H1 (cell line): ENCODE measurements around the gene DENND6B. TPM values are rescaled to one million over a fixed set of nuclear protein-coding genes. Genes with fewer than 3 reads are reported as not detected.

Experiments
- CTCF ChIA-PET: fragments of 300-600 bp; sonication (Branson Sonifier 250); formaldehyde crosslinking; loops from one replicate; lab custom pipeline; 2021; ENCODE audit not compliant: partially characterized antibody; lab: Charles Lee
- POLR2A ChIA-PET: fragments of 300-600 bp; sonication (Branson Sonifier 250); formaldehyde crosslinking; loops from one replicate; lab custom pipeline; 2021; ENCODE audit warnings: inconsistent platforms; ENCODE audit not compliant: partially characterized antibody; lab: Charles Lee
- DNase-seq, 2 experiments: peaks; one replicate each; pipeline versions ENCODE4 v3.0.0 to v3.0.0-alpha.2; 2010 to 2022; ENCODE audit warnings: low spot score in 2 of 2, low read depth in 1 of 2, mixed read lengths in 1 of 2
- FAIRE-seq: peaks from 2 replicates; lab custom pipeline; 2011; peaks lifted over from hg19 to GRCh38; lab: Jason Lieb, UNC
- H2AFZ ChIP-seq: 2 replicates; pipeline ENCODE4 v1.8.1; 2012; ENCODE audit warnings: low read length, inconsistent platforms
- H2AK5ac ChIP-seq: 2 replicates; pipeline ENCODE4 v1.6.1; 2013; ENCODE audit warnings: low read depth, low read length
- H2BK120ac ChIP-seq: replicated peaks from 2 replicates; pipeline ENCODE3; 2013; ENCODE audit warnings: low read depth, low read length, inconsistent platforms
- H2BK12ac ChIP-seq: 2 replicates; pipeline ENCODE4 v1.6.1; 2013; ENCODE audit warnings: low read depth, low read length
- H2BK15ac ChIP-seq: 2 replicates; pipeline ENCODE4 v1.6.1; 2013; ENCODE audit warnings: low read length
- H2BK20ac ChIP-seq: 2 replicates; pipeline ENCODE4 v1.6.1; 2013; ENCODE audit warnings: low read length
- H2BK5ac ChIP-seq: 2 replicates; pipeline ENCODE4 v1.6.1; 2013; ENCODE audit warnings: low read depth, low read length
- H3K14ac ChIP-seq: 2 replicates; pipeline ENCODE4 v1.6.1; 2013; ENCODE audit warnings: inconsistent platforms; ENCODE audit not compliant: insufficient read length
- H3K18ac ChIP-seq: 2 replicates; pipeline ENCODE4 v1.6.1; 2013; ENCODE audit warnings: low read length; ENCODE audit errors: extremely low read depth
- H3K23ac ChIP-seq: 2 replicates; pipeline ENCODE4 v1.6.1; 2013; ENCODE audit warnings: inconsistent platforms; ENCODE audit not compliant: insufficient read length
- H3K23me2 ChIP-seq: 2 replicates; pipeline ENCODE4 v1.6.1; 2013; ENCODE audit warnings: low read depth, low read length
- H3K27ac ChIP-seq: 2 replicates; pipeline ENCODE4 v1.6.1; 2011; ENCODE audit warnings: low read depth, low read length, inconsistent platforms
- H3K27me3 ChIP-seq, 4 experiments: replicated peaks in 1 of 4; 1 replicate in 1 of 4; 2 replicates in 3 of 4; pipeline versions ENCODE4 v1.6.1 to v1.8.1; 2011 to 2013; ENCODE audit warnings: low read length in 3 of 4, mild to moderate bottlenecking in 3 of 4, inconsistent platforms in 2 of 4, mixed read lengths in 2 of 4, moderate library complexity in 1 of 4; ENCODE audit not compliant: control insufficient read depth in 3 of 4, insufficient read depth in 3 of 4; ENCODE audit errors: extremely low read depth in 1 of 4
- H3K36me3 ChIP-seq, 4 experiments: 2 replicates each; pipeline versions ENCODE4 v1.6.1 to v1.8.1; 2011 to 2013; ENCODE audit warnings: mild to moderate bottlenecking in 4 of 4, low read length in 3 of 4, moderate library complexity in 2 of 4, control low read depth in 1 of 4, inconsistent platforms in 1 of 4; ENCODE audit not compliant: insufficient read depth in 4 of 4, control insufficient read depth in 2 of 4
- H3K4ac ChIP-seq: replicated peaks from 2 replicates; pipeline ENCODE3; 2013; ENCODE audit warnings: low read length, low read depth, mixed read lengths, inconsistent platforms; ENCODE audit not compliant: insufficient read length
- H3K4me1 ChIP-seq, 4 experiments: replicated peaks in 1 of 4; 1 replicate in 1 of 4; 2 replicates in 3 of 4; pipeline versions ENCODE4 v1.6.1 to v1.8.1; 2011 to 2013; ENCODE audit warnings: low read length in 3 of 4, inconsistent platforms in 2 of 4, mixed read lengths in 1 of 4; ENCODE audit not compliant: insufficient read depth in 4 of 4, control insufficient read depth in 3 of 4
- H3K4me2 ChIP-seq, 2 experiments: 2 replicates each; pipeline versions ENCODE4 v1.6.1 to v1.8.1; 2011 to 2013; ENCODE audit warnings: low read depth in 2 of 2, low read length in 2 of 2, control low read depth in 1 of 2, inconsistent platforms in 1 of 2, mild to moderate bottlenecking in 1 of 2; ENCODE audit not compliant: insufficient read depth in 1 of 2
- H3K4me3 ChIP-seq, 4 experiments: fragments of 200-600, 300-600 bp in 1 of 4; sonication (generic), shearing (Covaris generic), sonication (Bioruptor Twin) in 1 of 4; 2 replicates each; pipeline versions ENCODE4 v1.5.1 to v1.8.1; 2011 to 2016; ENCODE audit warnings: low read length in 4 of 4, low read depth in 3 of 4, control low read depth in 2 of 4, inconsistent platforms in 2 of 4, mild to moderate bottlenecking in 2 of 4, mixed read lengths in 1 of 4, moderate library complexity in 1 of 4; ENCODE audit not compliant: insufficient read depth in 2 of 4; ENCODE audit errors: extremely low read depth in 1 of 4
- H3K56ac ChIP-seq: replicated peaks from 2 replicates; pipeline ENCODE3; 2013; ENCODE audit warnings: low read depth, mild to moderate bottlenecking, mixed read lengths, low read length, inconsistent platforms; ENCODE audit not compliant: insufficient read length
- H3K79me1 ChIP-seq: 2 replicates; pipeline ENCODE4 v1.6.1; 2013; ENCODE audit warnings: low read depth, low read length, control low read depth
- H3K79me2 ChIP-seq, 2 experiments: 2 replicates each; pipeline versions ENCODE4 v1.6.1 to v1.8.1; 2012 to 2013; ENCODE audit warnings: low read length in 2 of 2, mild to moderate bottlenecking in 2 of 2, inconsistent platforms in 1 of 2; ENCODE audit not compliant: insufficient read depth in 2 of 2, control insufficient read depth in 1 of 2
- H3K9ac ChIP-seq, 4 experiments: replicated peaks in 1 of 4; 1 replicate in 1 of 4; 2 replicates in 3 of 4; pipeline versions ENCODE4 v1.6.1 to v1.8.1; 2011 to 2013; ENCODE audit warnings: low read depth in 3 of 4, low read length in 3 of 4, control low read depth in 2 of 4, mild to moderate bottlenecking in 2 of 4, moderate library complexity in 2 of 4, inconsistent platforms in 1 of 4; ENCODE audit errors: extremely low read depth in 1 of 4
- H3K9me3 ChIP-seq, 2 experiments: 2 replicates each; pipeline versions ENCODE4 v1.6.1 to v1.8.1; 2012 to 2013; ENCODE audit warnings: mild to moderate bottlenecking in 2 of 2, moderate library complexity in 2 of 2, control low read depth in 1 of 2, inconsistent platforms in 1 of 2, low read depth in 1 of 2, low read length in 1 of 2, mixed read lengths in 1 of 2; ENCODE audit not compliant: insufficient read depth in 2 of 2
- H4K20me1 ChIP-seq, 2 experiments: replicated peaks in 1 of 2; 2 replicates each; pipeline versions ENCODE3 to v1.8.1; 2011 to 2013; ENCODE audit warnings: inconsistent platforms in 2 of 2, low read length in 2 of 2, mild to moderate bottlenecking in 1 of 2; ENCODE audit not compliant: insufficient read depth in 2 of 2, control insufficient read depth in 1 of 2
- H4K5ac ChIP-seq: 2 replicates; pipeline ENCODE4 v1.6.1; 2013; ENCODE audit warnings: low read length, low read depth, mixed read lengths, inconsistent platforms; ENCODE audit not compliant: insufficient read length
- H4K8ac ChIP-seq: 2 replicates; pipeline ENCODE4 v1.8.0; 2013; ENCODE audit warnings: mild to moderate bottlenecking, moderate library complexity, low read length, inconsistent platforms; ENCODE audit not compliant: insufficient read depth; ENCODE audit errors: extremely low read depth
- H4K91ac ChIP-seq: replicated peaks from 2 replicates; pipeline ENCODE3; 2013; ENCODE audit warnings: low read length, mixed read lengths, inconsistent platforms; ENCODE audit not compliant: insufficient read length
- WGBS, 2 experiments: shearing (Covaris generic) in 1 of 2; methylation state at CpG; one replicate each; pipeline versions ENCODE4 v1.1.6 to v1.1.7; 2013 to 2015; ENCODE audit warnings: low lambda C conversion rate in 2 of 2, mixed read lengths in 2 of 2, inconsistent platforms in 1 of 2, low coverage in 1 of 2, missing lambda C conversion rate in 1 of 2; ENCODE audit not compliant: insufficient replicate concordance in 2 of 2, insufficient coverage in 1 of 2, insufficient read length in 1 of 2; ENCODE audit errors: extremely low coverage in 1 of 2, missing lambda C conversion rate in 1 of 2; 5-methylcytosine and 5-hydroxymethylcytosine counted together
- polyA plus RNA-seq, 7 experiments: library from polyadenylated mRNA; depleted of rRNA in 3 of 7; stranded (reverse) in 5 of 7; unstranded in 2 of 7; fragments of >200 nt in 5 of 7; fragments of 200-250 nt in 2 of 7; gene quantifications; 1 replicate in 5 of 7; 2 replicates in 1 of 7; 4 replicates in 1 of 7; pipeline versions ENCODE4 v1.2.1 to v1.2.3, GENCODE V29; 2011 to 2013; ENCODE audit warnings: missing spikeins in 2 of 7, mixed read lengths in 2 of 7
- total RNA-seq: library from RNA; stranded (reverse); fragmentation: NEBNext Ultra II Directional; extraction: Animal tissue kit (Norgen Biotek cat#: 25700); gene quantifications from 2 replicates; pipeline ENCODE4 v1.2.1, GENCODE V29; 2021

DENND6B gene
- total and polyA plus RNA-seq, 2 of the 8 experiments (the other 6 are each of a cell fraction or from before 2014, with no cell fraction given) = 1.1 to 1.9 TPM

DNA sequence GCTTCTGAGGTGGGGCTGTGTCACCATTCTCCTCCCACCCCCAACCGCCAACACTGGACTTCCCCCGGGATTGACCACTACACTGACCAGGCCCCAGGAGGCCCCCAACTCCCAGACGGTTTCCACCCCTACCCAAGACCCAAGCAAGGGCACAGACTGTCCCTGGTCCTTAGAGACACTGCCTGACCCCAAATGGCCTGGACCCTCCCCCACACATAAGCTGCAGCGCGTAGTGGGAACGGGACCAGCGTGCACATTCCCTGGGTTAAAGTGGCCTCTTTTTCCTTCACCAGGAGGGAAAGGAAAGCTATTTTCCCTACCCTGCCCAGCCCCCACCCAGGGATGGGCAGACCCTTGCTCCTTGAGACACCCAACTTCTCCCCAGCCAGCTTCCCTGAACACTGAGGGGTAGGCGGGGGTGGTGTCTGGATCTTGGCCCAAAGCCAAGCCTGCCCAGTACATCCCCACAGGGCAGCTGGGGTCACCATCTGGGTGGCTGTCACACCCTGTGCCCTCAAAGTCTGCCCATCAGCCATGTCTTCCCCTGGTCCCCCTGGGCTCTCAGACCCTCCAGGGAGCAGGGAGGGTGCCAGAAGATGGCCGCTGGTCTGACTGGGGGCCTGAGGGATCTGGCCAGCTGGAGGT is 63.7 kb downstream of the DENND6B start:
- Histone ChIP-seq H3K14ac (no peak overlapping the region), H4K91ac (no peak overlapping the region), H2BK120ac (no peak overlapping the region), H3K4me1 (peaks cover 0 to 20% (median 10%) of the 10 kb centered on the region in 4 experiments; a peak in 6 of 7 replicates), H2BK20ac (0 out of 2 replicates have a peak overlapping the region, but pooled peaks have one; percentile 48), H3K56ac (no peak overlapping the region), H3K79me1 (no peaks in the 10 kb centered on the region), H2BK12ac (peak overlapping the region; percentile 80; the same call in 1 of the 2 replicates), H3K9ac (no peak overlapping the region), H3K79me2 (no peaks in the 10 kb centered on the region), H2AFZ (no peak overlapping the region), H3K23ac (no peak overlapping the region), H3K9me3 (peaks cover 0 to 10% of the 10 kb centered on the region in 2 experiments; a peak in 1 of 4 replicates), H3K4me3 (no peak overlapping the region), H3K23me2 (peaks cover 6% of the 10 kb centered on the region; the same call in 1 of the 2 replicates), H4K20me1 (peaks cover 5 to 8% of the 10 kb centered on the region in 2 experiments), H2BK5ac (peak overlapping the region; percentile 52; the same call in 1 of the 2 replicates), H3K4me2 (no peak overlapping the region), H3K27me3 (peaks cover 1 to 35% (median 25%) of the 10 kb centered on the region in 4 experiments; a peak in 6 of 7 replicates), H3K36me3 (no peaks in the 10 kb centered on the region), H3K27ac (no peak overlapping the region), H4K8ac (no peak overlapping the region; the same call in 1 of the 2 replicates), H3K4ac (no peak overlapping the region), H2BK15ac (peak overlapping the region; percentile 88), H4K5ac (no peak overlapping the region), H3K18ac (peak overlapping the region; percentile 20; the same call in 1 of the 2 replicates), H2AK5ac (no peak overlapping the region)
- 85% methylated on average over 9 of the region's 9 CpGs; no CpG with 5 or more reads in 1 of the 2 experiments for WGBS, 2 experiments
- FAIRE-seq (no peak), DNase-seq (no peak)
- POLR2A ChIA-PET = interaction anchor here (1.1 kb wide), 2 partner anchors 12 to 15 kb away, joined by 3 to 4 read pairs; partner anchors contain the start of gene HDAC10
- CTCF ChIA-PET = interaction anchor here (0.6 to 4.7 kb wide), 10 partner anchors 11 to 237 kb away, joined by 3 to 26 read pairs (median 4); partner anchors contain the start of gene HDAC10
